GM12874 (cell line): Measurements from ENCODE around the gene SWI5.

Experiments used
- CTCF ChIP-seq: IDR thresholded peaks from 2 replicates; pipeline ENCODE4 v1.5.1; 2011; ENCODE audit warnings: low read depth, mild to moderate bottlenecking, control low read depth, low read length, moderate library complexity; ENCODE audit not compliant: insufficient read depth

SWI5 gene

GRCh38 chr9:128253991-128254346 lies 22.1 kb upstream of the SWI5 start:
- no peak for TF ChIP-seq CTCF

DNA sequence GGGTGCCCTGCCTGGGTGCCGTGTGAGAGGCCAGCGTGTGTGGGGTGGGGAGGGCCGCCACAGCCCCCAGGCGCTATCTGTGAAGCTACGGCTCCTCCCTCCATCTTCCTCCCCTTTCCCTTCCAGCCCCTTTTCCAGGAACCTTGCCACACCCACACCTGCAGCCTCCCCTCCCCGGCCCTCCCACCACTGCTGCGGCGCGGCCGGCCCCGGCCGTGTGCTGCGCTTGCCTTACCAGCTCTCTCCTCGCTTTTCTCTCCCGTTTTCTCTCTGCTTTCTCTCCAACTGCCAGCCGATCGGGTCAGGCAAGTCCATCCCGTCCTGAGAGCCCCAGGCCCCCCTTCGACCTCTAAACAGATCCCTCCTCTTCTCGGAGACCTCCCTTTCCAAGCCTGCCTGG lies 21.7 kb upstream of the SWI5 start:
- TF ChIP-seq CTCF: no peak

- TF ChIP-seq CTCF: peak; percentile 94
These were observed 21.0 kb upstream of the SWI5 start for GRCh38 chr9:128254855-128255759.

GRCh38 chr9:128257086-128257825 lies 18.8 kb upstream of the SWI5 start:
- no peak for TF ChIP-seq CTCF

GRCh38 chr9:128257907-128258306 lies 18.2 kb upstream of the SWI5 start:
- TF ChIP-seq CTCF: no peak

GRCh38 chr9:128258326-128258725 lies 17.8 kb upstream of the SWI5 start:
- TF ChIP-seq CTCF: no peak

DNA sequence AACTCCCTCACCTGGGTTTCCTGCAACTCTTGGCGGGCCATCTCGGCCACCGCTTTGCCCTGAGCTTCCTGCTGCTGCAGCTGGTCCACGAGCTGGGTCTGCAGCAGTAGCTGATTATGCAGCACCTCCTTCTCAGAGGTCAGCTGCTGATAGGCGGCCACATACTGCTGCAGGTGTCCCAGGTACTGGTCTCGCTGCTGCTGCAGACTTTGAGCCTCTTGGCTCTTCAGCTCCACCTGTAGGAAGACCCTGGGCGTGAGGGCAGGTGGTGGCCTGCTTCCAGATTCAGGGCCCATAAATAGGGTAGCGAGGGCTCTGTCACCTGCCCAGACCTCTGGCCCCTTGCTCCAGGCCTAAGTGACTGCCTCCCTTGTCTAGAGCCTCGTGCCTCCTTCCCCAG lies 16.9 kb upstream of the SWI5 start:
- TF ChIP-seq CTCF: no peak
